EH (cell line): ENCODE data around the gene EDNRA.

Experiments
- DNase-seq: peaks from one replicate; pipeline ENCODE4 v3.0.0-alpha.2; 2015; ENCODE audit warnings: low read depth

EDNRA gene

DNA sequence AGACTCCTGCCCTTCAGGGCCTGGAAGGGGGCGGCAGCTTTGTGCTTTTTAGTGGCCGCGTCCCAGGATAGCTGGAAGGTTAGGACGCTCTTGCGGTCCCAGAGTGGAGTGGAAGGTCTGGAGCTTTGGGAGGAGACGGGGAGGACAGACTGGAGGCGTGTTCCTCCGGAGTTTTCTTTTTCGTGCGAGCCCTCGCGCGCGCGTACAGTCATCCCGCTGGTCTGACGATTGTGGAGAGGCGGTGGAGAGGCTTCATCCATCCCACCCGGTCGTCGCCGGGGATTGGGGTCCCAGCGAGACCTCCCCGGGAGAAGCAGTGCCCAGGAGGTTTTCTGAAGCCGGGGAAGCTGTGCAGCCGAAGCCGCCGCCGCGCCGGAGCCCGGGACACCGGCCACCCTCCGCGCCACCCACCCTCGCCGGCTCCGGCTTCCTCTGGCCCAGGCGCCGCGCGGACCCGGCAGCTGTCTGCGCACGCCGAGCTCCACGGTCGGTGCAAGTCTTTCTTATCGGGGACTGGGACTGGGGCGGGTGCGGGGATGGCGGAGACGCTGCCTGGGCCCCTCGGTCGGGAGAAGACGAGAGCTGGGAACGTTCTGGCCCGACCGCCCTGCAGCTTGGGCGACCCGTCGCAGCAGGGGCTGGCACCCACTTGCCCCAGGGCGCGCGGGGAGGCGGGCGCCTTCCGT, at the start of gene EDNRA:
TSS of gene EDNRA (plus strand) at position 207 of the 686 bp plus-strand sequence. CDS start 4,585 bp downstream, outside the sequence.
- peak; percentile 75 for DNase-seq

DNA sequence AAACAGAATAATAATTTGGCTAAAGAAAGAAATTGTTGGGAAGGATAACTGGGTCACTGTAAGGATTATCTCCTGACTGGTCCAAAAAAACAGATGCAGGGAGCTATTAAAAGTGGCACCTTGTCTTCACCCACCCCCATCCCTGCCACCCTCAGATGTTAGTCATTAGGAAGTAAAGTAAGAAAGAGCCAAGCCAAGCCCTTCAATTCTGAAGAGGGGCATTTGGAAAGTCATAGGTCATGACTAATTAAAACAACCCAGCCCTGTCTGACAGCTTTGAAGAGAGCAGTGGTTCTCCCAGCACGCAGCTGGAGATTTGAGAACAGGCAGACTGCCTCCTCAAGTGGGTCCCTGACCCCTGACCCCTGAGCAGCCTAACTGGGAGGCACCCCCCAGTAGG, 46.5 kb upstream of the EDNRA start:
- DNase-seq: peak; percentile 25

DNA sequence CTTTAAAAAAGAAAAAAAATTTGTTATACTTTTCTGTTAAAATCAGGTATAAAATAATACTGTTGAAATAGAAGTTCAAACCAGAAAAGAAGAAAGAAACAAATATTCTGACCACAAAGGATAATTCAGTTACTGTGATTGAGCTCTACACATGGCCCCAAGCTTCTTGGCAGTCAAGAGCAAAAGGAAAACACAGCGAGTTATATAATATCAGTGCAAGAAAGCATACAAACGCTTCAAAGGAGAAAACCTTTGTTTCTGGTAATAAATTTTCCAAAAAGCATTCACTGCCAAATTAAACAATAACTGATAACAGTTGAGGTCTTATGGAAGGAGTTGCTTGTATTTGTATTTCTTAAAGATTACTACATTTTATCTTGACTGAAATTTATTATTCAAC, 40.5 kb upstream of the EDNRA start:
- DNase-seq: no peak

DNA sequence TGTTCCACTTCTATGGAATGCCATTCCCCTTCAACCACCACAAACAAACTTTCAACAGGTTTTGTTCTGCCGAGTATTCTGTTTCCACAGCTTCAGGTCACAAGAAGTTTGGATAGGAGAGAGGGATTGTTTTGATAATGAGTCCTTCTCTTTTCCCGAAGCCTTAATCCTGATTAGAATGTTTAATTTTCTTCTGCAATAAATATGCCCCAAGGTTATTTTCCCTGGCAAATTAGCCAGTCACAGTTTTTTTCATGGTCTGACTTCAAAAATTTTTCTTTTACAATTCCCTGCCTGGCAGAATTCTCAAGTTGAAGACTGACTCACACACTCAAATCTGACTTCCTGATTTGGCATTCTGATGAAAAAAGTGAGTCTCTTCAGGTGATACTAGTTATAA, 33.1 kb upstream of the EDNRA start:
- DNase-seq: peak; percentile 68

DNA sequence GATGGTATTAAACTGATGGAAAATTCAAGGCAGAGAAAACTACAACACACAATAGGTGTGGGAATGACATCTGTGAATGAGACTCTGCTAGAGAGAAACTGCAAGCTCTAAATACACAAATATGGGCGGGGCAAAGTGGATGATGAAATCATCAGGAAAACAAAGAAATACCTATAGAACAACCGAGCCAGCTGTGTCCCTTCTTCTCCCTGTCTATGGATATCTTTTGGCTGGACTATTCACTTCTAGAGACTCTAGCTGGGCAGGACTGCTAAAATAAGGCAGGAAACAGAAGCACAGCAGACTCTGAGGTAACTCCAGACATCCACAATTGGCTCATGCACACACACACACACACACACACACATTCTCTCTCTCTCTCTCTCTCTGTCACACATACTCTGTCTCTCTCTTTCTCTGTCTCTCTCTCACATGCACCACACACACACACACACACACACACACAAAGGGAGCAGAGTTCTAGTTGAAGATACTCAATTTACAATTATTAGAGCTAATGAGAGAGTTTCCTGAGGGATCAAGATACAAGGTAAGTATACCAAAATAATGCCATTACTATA, 27.2 kb upstream of the EDNRA start:
- peak; percentile 24 for DNase-seq

DNA sequence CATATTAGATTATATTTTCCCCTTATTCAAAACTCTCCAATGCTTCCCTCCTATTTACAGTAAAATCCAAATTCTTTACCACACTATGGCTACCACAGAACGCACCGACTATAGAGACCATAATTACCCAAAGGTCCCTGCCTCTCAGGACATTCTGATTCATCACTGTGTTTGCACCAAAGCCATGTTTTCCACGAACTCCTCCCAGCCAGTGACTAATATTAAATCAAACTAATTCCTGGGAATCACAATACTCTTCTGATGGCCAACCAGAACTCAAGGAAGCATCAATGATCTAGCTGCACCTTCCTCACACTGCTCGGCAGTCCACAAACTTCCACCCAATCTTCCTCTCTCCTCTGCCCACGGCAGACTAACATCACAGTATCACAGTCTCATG, 24.2 kb upstream of the EDNRA start:
- no peak for DNase-seq

DNA sequence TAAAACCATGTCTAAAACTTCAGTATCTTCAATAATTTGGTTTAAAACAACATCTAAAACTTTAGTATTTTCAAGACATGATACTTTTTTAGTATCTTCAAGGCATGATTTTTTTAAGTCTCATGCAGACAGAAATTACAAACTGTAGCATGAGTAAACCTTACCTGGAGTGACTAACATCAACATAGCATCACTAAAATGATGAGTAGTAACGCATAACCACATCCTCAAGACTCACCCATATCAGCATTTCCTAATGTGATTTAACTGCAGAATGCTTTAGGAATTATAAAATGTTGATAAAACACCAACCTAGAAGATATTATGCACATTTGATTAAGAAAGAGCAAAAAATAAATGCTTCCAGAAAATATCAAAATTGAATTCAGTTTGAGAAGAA, 19.7 kb upstream of the EDNRA start:
- peak; percentile 26 for DNase-seq

DNA sequence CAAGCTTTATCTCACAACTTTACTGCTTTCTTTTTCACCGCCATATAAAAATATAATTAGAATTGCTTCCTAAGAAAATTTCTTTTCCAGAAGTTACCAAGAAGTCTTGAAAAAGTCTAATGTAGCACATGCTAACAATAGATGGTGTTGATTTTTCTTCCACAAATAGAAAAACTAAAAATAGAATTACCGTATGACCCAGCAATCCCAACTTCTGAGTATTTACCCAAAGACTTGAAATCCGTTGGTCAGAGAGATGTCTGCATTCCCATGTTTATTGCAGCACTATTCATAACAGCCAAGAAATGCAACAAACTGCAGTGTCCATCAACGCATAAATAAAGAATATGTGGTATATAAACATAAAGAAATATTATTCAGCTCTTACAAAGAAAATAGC, 17.8 kb upstream of the EDNRA start:
- peak; percentile 68 for DNase-seq

DNA sequence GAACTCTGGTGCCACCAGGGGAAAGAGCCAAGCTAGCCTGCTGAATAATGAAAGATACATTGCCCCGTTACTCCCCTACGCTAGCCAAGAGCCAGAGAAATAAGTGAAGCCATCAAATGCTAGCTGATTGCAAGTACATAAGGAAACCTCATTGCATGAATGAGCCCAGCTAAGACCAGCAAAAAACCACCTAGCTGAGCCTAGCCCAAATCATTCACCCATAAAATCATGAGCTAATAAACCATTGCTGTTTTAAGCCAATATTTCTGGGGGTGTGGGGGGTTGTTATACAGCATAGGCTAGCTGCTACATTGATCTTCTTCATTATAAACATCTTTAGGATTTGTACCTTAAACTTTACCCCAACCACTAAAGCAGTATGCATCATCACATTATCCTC, 15.4 kb upstream of the EDNRA start:
- no peak for DNase-seq

DNA sequence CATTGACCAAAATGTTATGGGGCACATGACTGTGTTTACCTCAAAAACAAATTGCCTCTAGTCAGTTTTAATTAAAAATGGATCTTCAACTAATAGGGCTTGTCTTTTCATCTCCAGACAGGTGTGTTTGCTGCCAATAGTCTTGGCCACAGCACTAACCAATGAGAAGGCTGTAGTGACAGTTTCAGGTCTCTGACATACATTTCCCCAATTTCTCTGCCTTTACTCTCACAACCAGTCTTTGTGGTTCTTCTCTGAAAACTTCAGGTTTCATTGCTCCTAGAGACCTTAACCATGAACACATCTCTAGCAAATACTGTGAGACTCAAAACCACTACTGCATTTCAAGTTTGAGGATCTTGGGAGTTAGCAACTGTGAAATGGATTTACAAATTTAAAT, 3.5 kb upstream of the EDNRA start:
- DNase-seq: no peak

DNA sequence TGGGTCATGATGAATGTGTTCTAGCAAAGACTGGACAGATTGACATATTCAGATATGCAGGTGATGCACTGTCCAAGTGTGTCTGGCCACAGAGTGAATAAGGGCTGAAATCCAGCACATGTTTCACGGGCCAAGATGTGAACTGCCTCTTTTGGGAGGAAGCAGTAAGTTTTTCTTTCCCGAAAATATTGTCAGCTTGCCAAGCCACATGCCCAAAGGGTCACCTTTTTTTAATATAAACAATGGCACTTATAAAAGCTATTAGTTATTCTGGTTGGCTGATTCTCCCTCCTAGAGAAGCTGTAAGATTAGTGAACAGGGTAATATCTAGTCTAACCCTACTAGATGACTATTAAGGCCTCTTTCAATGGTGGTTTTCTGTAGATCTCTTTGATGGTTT, 1.5 kb upstream of the EDNRA start:
- no peak for DNase-seq

DNA sequence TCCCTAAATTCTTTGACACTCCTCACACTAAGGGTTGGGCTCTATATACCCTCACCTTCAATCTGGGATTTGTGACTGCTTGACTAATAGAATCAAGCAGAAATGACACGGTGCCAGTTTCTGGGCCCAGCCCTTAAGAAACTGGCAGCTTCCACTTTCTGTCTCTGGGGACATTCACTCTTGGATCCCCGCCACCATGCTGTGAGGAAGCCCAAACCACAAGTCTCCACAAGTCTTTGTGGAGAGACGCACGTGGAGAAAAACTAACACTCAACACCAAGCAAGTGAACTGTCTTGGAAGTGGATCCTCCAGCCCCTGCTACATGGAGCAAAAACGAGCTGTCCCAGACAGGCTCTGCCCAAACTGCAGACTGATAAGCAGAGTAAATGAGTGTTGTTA, 1.1 kb upstream of the EDNRA start:
- peak; percentile 69 for DNase-seq

DNA sequence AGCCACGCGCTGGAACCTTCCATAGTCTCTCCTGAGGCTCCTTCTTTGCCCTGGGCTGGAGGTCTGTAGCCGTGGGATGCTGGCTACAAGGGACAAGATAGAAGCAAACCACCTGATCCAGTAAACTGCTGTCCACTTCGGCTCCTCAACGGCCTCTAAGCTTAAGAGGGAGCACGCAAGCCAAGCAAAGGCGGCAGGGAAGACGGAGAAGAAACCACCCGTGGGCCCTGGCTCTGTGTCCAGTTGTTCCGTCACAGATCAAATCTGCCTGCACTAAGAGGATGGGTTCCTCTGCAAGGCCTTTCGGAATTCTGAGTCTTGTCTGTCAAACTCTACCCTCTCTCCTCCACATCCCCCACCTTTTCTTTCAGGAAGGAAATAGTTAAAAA, 401 bp upstream of the EDNRA start:
- no peak for DNase-seq

DNA sequence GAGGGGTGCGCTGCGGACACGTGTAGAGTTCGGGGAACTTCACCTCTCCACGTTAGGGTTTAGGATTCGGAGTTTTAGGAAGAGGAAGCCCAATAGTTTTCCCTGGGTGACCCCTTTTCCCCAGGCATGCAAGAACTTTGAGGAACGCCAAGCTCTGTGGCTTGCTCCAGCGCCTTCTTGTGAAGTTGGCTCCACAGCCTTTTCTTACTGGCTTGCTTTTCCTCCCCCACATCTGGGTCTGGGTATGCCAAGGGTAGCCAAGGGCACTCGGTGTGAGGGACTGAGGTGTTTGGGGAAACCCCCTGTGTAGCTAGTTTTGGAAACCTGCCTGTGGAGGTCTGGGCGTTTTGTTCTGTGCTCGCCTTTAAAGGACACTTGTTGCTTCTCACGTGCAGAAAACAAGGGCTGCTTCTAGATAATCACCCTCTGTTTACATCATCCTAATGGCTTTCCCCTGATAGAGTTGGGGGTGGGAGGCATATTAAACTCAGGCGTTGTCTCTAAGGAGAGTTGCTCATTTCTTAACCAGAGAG, 746 bp downstream of the EDNRA start:
- peak; percentile 46 for DNase-seq

DNA sequence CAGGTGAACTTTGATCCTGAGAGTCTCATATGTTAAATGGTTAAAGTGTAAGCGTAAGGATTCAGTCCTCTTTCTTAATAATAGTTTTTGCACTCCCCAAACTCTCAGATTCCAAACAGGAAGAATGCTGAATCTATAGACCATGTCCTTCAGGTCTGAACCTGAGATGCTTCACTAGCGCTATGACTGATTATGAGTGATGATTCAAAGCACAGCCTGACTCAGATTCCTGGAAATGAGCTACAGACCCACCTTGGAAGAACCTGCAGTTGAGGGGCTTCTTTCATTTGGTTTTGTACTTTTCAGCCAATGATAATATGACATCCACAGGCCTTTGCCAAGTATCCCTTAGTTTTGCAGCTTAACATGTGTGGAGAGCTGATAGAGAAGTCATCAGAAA, 1.4 kb downstream of the EDNRA start:
- DNase-seq: peak; percentile 27

DNA sequence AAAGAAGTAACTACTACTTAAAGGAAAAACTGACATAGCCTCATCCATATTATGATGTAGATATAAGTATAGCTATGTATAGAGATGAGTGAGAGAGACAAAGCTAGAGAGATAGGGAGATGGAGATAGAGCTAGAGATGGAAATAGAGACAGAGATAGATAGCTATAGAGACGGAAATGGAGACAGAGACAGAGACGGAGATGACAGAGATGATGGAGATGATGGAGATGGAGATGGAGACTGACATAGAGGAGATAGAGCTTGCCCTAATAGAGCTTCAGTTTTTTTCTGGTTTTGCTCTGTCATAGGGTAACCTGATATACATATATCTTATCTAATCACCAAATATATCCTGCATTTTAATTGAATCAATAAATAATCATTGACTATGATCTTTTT, 4.3 kb downstream of the EDNRA start:
- no peak for DNase-seq

DNA sequence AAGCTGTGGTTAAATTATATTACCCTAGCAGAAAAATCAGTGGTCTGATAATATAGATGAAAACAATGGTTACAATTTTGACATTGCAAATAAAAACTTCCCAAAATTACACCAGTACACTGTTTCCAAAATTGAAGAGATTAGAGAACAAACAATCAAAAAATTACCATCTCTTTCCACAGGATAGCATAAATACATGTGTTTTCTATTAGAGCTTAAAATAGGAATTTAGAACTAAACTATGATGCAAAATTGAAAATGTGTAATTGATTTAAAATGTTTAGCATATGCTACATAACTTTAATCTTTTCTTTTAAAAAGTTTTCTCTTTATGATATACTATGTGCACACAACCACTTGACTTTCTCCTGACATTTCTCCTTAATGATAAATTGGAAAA, 6.7 kb downstream of the EDNRA start:
- DNase-seq: no peak

DNA sequence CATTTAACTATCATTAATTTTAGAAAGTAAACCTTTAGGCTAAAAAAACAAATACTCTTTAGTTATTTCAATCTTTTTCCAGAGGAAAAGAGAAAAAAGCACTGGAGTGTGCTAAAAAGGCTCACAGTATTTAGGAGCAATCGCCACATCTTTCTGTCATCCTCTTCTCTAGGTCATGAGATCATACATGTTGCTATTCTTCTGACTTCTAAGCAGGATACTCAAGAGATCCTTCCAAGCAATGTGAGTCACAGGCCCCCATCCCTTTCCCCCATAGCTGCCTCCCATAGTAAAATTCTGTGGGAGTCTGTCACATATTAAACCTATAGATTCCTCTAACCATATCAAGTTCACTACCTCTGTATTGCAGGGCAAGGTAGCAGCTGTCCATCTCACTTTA, 7.7 kb downstream of the EDNRA start:
- DNase-seq: peak; percentile 55

DNA sequence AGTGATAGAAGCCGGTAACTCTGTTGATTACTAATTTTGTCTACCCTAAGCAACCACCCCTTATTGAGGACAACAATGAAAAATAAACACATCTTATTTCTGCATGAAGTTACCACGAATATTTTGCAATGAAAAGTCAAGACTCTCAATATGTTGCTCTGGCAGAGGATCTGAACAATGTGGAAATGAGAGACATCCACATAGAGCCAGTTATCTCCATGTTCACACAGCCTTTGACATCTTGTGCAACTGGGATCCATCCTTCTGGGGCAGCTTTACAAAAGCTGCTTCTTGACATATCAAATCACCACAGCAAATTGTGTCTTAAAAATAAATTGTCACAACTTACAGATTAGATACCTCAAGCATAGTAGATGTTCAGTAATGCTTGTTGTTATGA, 10.2 kb downstream of the EDNRA start:
- no peak for DNase-seq

DNA sequence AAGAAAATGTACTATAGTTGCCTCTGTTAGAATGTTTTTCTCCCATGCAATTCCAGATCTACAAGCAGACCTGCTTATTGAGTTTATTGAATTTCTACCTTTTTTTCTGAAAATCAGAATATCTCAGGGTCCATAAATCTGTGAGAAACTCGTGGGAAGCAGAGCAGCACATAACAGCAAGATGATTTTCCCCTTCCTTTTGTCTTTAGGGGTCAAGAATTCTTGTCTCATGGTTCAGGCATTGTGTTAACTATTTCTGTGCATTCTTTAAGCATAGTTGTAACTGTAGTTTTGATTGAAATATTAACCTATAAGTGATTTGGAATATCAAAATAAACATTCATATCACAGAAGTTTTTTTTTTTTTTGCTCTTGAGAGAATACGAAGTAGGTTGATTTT, 11.4 kb downstream of the EDNRA start:
- peak; percentile 62 for DNase-seq

DNA sequence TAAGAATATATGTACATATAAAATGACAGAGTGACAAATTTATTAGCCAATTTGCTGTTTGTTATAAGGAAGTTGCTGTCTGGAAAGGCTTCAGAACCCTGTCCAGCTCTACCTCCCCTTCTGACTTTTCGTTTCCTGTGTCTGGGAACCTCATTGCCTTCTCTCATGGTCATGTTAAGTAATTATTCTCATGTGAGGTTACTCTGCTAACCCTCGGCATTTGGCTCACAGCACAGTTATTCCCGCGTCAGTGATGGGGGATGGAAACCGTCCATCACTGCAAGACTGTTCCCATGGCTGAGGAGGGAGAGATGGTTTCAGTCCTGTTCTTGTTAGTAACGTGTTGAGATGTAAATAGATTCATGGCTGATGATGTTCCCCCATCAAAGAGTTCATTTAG, 11.9 kb downstream of the EDNRA start:
- DNase-seq: peak; percentile 89

DNA sequence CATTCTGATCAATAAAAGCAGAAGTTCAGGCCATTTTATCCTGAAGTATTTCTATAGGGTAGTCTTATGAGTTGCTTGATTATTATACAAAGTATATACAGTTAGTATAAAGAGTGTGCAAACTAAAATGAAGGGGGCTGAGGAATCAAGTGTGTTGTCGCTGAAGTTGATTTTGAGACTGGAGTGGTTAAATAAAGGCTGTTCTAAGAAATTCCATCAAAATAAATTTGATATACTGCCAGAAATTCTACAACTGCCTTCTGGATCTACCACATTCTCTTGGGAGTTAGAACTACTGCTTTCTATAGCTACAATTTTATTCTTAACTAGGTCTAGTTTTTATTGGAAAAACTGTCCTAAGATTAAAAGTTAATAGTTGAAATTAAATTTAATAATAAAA, 12.4 kb downstream of the EDNRA start:
- no peak for DNase-seq

DNA sequence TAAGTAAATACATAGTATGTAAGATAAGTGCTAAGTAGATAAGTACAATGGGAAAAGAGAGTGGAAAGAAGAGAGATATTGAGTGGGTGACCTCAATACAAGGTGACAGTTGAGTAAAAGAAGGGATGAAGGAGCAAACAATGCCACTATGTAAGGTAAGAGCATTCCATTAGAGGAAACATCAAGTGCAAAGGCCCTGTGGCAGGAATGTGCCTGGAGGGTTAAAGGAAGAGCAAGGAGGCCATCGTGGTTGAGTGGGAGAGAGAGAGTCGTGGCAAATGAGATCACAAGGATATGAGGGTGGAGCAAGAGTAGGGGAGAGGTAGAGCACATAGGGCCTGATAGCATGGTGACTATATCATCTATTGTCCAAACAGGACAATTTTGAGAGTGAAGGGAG, 13.4 kb downstream of the EDNRA start:
- no peak for DNase-seq

DNA sequence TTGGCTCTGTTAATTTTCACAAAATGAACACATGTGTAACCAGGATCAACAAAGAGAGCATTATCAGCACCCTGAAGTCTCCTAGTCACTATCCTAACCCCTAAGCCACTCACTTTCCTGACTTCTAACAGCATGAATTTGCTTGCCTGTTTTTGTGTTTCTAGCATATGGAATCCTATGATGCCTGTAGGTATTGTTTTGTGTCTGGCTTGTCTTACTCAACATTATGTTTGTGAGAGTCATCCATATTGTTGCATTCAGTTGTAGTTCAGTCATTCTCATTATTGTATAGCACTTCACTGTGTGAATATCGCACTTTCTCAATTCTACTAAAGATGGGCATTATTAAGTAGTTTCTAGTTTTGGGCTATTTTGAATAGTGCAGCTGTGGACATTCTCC, 15.6 kb downstream of the EDNRA start:
- no peak for DNase-seq
